Transverse colon (tissue), 4 donors: ENCODE data around the gene TTC31. TPM values are rescaled to one million over a fixed set of nuclear protein-coding genes. Genes with fewer than 3 reads are reported as not detected.
"Not testable (repeated sequence)": the region's sequence is repeated elsewhere in the genome, so short reads cannot be mapped to it uniquely, and the experiment has no call there.

Experiments
- DNase-seq: peaks from one replicate; pipeline ENCODE4 v3.0.0-alpha.2; 2019
- H3K27ac ChIP-seq, 4 donors: fragments of 200-600 bp; sonication (generic); 2 replicates each; pipeline ENCODE4 v1.5.1; 2016 to 2018; ENCODE audit warnings: inconsistent platforms in 4 of 4
- H3K27me3 ChIP-seq: fragments of 200-600 bp; sonication (generic); 2 replicates; pipeline ENCODE4 v1.5.1; 2017; ENCODE audit warnings: inconsistent platforms
- H3K36me3 ChIP-seq, 4 donors: fragments of 200-600 bp; sonication (generic); 2 replicates each; pipeline ENCODE4 v1.5.1; 2017 to 2019; ENCODE audit warnings: inconsistent platforms in 4 of 4
- H3K4me1 ChIP-seq, 4 donors: fragments of 200-600 bp; sonication (generic); 2 replicates each; pipeline ENCODE4 v1.5.1; 2017 to 2020; ENCODE audit warnings: inconsistent platforms in 4 of 4
- H3K4me3 ChIP-seq, 4 donors: fragments of 200-600 bp; sonication (generic); 1 replicate in 1 of 4; 2 replicates in 3 of 4; pipeline versions ENCODE4 v1.5.1 to v1.6.1; 2017 to 2019; ENCODE audit warnings: inconsistent platforms in 4 of 4
- H3K9me3 ChIP-seq, 2 donors: fragments of 200-600 bp; sonication (generic); 2 replicates each; pipeline ENCODE4 v1.5.1; 2017 to 2019; ENCODE audit warnings: inconsistent platforms in 2 of 2
- EP300 ChIP-seq: sonication (generic); formaldehyde crosslinking; IDR thresholded peaks from one replicate; pipeline ENCODE4 v1.6.1; 2017; ENCODE audit warnings: antibody characterized with exemption, low read depth
- POLR2A ChIP-seq: fragments of 450-650 bp; IDR thresholded peaks from one replicate; pipeline ENCODE4 v1.6.1; 2016; ENCODE audit warnings: antibody characterized with exemption, mild to moderate bottlenecking, moderate library complexity
- POLR2AphosphoS5 ChIP-seq, 3 donors: sonication (generic); formaldehyde crosslinking; IDR thresholded peaks; one replicate each; pipeline ENCODE4 v1.6.1; 2016; ENCODE audit warnings: antibody characterized with exemption in 3 of 3
- WGBS, 2 donors: methylation state at CpG; one replicate each; pipeline ENCODE4 v1.1.5; 2018; ENCODE audit warnings: low coverage in 1 of 2; 5-methylcytosine and 5-hydroxymethylcytosine counted together
- in situ Hi-C, 4 donors: fragments of 200-750 bp; cut with MboI; loops; one replicate each; pipeline versions ENCODE4 v1.15.0 to v1.15.1; 2017; ENCODE audit warnings: low sequenced_read_pairs in 3 of 4, low pct_ligation_motif_present in 1 of 4, low pct_unique_long_range_greater_than_20kb in 1 of 4
- intact Hi-C: fragments of 100-400 bp; cut with DNase I; formaldehyde crosslinking; loops from one replicate; pipeline ENCODE4 v1.15.1; 2023; ENCODE audit warnings: low total_unique reads
- total RNA-seq, 4 donors: library from RNA; depleted of rRNA; stranded (reverse); fragments of >200 nt; gene quantifications; one replicate each; pipeline ENCODE4 v1.1.0, GENCODE V29; 2016
- TF ChIP-seq, protein P1 (sequence below), 5 experiments: fragments of 200-600 bp in 3 of 5; fragments of 450-650 bp in 2 of 5; sonication (generic) in 3 of 5; IDR thresholded peaks; 1 replicate in 2 of 5; 2 replicates in 3 of 5; pipeline ENCODE4 v1.5.1; 2016 to 2017; ENCODE audit warnings: antibody characterized with exemption in 5 of 5, inconsistent platforms in 3 of 5, mild to moderate bottlenecking in 2 of 5, moderate library complexity in 1 of 5

Gene TTC31
- total RNA-seq, 4 donors from 2014 or later: 16.9 to 36.0 (median 32.0) TPM

DNA sequence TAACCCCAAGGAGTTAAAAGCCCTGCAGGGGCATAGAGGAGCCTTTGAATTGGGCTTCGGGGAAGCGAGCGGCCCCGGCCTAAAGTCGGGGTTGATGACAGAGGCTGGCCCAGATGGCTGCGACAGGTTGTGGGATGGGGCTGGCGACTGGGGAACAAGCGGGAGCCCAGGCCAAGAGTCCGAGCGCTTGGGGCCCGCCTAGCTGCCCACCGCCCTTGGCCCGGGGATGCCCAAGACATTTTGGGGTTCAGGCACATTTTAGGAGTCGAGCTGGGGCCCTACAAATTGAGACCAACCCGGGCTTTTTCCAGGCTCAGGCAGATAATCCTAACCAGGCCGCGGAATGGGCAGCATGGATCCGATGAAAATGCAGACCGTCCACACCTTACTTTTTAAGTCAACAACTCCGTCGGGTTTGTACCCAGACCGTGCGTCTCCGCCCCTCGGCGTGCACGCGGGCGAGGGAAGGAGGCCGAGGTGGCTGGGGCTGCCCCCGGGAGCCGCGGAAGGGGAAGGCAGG, 41.7 kb upstream of the TTC31 start:
- Histone ChIP-seq H3K4me3 (peak overlapping the region; percentile 20 to 58 (median 46)), H3K4me1 (peaks cover 11 to 52% (median 16%) of the 10 kb centered on the region in 4 donors), H3K27ac (peak overlapping the region; percentile 88 to 93 (median 91)), H3K36me3 (no peaks in the 10 kb centered on the region), H3K27me3 (peaks cover 9% of the 10 kb centered on the region), H3K9me3 (no peaks in the 10 kb centered on the region)
- in situ Hi-C loops: no loop called here
- no peak for DNase-seq
- 44% methylated on average over 33 of the region's 33 CpGs; no CpG with 5 or more reads in 1 of the 2 donors for WGBS, 2 donors
- TF ChIP-seq POLR2AphosphoS5 (IDR thresholded peaks at IDR 0.05) (no peak), POLR2A (no peak), EP300 (no peak)
- TF ChIP-seq, protein P1, sequence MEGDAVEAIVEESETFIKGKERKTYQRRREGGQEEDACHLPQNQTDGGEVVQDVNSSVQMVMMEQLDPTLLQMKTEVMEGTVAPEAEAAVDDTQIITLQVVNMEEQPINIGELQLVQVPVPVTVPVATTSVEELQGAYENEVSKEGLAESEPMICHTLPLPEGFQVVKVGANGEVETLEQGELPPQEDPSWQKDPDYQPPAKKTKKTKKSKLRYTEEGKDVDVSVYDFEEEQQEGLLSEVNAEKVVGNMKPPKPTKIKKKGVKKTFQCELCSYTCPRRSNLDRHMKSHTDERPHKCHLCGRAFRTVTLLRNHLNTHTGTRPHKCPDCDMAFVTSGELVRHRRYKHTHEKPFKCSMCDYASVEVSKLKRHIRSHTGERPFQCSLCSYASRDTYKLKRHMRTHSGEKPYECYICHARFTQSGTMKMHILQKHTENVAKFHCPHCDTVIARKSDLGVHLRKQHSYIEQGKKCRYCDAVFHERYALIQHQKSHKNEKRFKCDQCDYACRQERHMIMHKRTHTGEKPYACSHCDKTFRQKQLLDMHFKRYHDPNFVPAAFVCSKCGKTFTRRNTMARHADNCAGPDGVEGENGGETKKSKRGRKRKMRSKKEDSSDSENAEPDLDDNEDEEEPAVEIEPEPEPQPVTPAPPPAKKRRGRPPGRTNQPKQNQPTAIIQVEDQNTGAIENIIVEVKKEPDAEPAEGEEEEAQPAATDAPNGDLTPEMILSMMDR (IDR thresholded peaks at IDR 0.05): no peak
- intact Hi-C loops: no loop called here

DNA sequence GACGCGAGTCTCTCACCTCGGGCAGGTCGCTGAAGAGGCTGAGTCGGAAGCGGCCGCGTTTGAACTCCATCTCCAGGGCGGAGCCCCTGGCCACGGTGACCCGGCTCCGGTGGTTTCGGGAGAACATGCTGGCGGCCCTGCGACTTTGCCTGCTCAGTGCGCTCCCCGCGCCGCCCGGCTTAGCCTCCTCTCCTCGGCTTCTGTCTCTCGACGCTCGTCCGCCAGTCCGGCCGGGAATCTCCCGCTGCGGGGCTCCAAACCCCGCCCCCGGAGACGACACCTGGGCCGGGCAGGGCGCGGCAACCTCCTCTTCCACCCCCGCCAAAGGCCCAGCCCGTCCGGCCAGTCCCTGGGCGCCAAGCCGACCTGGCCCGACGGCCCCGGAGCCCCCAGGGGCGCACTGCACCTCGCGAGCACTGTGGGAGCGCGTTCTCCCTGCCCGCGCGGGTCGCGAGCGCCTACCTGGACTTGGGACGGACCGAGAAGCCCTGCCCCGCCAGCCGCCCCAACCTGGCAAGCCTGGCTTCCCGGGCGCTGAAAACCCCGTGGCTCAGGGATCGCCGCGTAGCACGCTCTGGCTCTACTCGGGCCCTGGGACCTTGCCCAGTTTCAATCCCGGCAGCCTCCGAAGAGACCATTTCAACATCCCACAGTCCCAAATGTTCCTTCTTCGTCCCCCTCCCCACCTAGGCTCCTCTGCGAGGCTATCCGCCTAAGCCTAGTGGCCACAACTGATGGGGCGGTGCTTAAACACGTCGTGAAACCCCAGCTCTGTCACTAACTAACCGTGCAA, 41.0 kb upstream of the TTC31 start, which contains the start of gene RTKN:
Gene RTKN, minus strand, starts transcription at position 248 of the 793 bp plus-strand sequence. Its CDS starts 121 bp downstream, at position 127.
- Histone ChIP-seq H3K36me3 (no peaks in the 10 kb centered on the region), H3K4me1 (peaks cover 11 to 52% (median 16%) of the 10 kb centered on the region in 4 donors), H3K27ac (peak within 1 kb of the TSS; percentile 88 to 93 (median 91)), H3K27me3 (peaks cover 9% of the 10 kb centered on the region), H3K4me3 (peak within 1 kb of the TSS; percentile 20 to 58 (median 46)), H3K9me3 (no peaks in the 10 kb centered on the region)
- WGBS, 2 donors: 11 to 19% methylated on average over 5 to 47 of the region's 75 CpGs
- intact Hi-C loops: no loop called here
- no peak for TF ChIP-seq EP300
- TF ChIP-seq POLR2AphosphoS5 (IDR thresholded peaks at IDR 0.05): peak; percentile 68 to 94 (median 89)
- peak; percentile 89 for TF ChIP-seq POLR2A
- TF ChIP-seq, protein P1 (IDR thresholded peaks at IDR 0.05): peak in 2 of 5 experiments; percentile 34 to 65
- peak; percentile 84 for DNase-seq
- in situ Hi-C loops: no loop called here

DNA sequence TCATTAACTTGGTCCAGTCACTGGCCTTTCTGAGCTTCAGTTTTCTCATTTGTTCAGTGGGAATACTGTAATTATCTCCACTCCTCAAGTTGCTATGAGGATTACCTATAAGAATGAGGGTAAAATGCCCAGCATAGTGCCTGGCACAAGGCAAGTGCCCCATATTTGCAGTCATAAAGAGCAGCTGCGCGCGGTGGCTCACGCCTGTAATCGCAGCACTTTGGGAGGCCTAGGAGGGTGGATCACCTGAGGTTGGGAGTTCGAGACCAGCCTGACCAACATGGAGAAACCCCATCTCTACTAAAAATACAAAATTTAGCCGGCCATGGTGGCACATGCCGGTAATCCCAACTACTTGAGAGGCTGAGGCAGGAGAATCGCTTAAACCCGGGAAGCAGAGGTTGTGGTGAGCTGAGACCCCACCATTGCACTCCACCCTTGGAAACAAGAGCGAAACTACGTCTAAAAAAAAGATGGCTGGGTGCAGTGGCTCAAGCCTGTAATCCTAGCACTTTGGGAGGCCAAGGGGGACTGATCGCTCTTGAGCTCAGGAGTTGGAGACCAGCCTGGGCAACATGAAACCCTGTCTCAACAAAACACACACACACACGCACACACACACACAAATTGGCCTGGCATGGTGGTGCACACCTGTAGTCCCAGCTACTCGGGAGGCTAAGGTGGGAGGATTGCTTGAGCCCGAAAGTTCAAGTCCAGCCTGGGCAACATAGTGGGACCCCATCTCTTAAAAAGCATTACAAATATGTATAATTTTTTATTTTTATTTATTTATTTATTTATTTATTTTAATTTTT, 40.2 kb upstream of the TTC31 start:
- DNase-seq, intact Hi-C loops: not testable (repeated sequence)

DNA sequence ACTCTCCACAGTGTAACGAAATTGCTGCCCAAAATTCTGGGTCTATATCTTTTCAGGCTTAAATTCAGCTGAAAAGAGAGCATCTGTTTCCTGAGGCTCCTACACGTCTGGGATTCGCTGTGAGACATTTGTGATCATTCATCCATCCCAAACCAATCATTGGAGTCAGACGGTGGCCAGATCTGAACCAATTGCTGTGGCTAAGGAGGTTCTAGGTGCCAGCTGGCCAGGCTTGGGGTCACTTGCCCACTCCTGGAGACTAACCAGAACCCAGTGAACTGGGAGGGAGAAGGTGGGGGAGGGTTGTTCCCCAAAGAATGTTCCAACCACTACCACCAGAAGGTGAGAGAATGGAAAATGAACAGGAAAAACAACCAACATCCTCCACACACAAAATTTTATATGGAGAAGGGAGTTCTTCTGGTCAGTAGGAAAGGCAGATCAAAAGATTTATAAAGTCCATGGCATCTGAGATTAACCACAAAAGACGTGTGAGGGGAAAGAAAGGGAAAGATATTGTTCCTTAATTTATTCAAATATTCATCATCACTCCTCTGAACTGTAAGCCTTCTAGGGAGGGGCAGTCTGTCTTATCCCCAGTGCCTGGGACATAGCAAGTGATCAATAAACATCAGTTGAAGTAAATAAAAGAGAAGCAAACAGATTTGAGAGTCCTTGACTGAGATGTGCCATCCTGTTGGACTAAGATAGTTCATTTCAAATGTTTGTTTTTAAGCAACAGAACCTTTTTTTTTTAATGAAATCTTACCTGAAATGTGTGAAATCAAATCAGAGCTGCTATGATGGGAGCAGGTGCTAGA, 38.2 kb upstream of the TTC31 start:
- TF ChIP-seq, protein P1 (IDR thresholded peaks at IDR 0.05): no peak
- no peak for TF ChIP-seq POLR2AphosphoS5 (IDR thresholded peaks at IDR 0.05)
- no peak for TF ChIP-seq EP300
- TF ChIP-seq POLR2A: no peak
- WGBS, 2 donors: 33 to 46% methylated on average over 4 to 5 of the region's 5 CpGs
- no peaks in the 10 kb centered on the region for H3K36me3 ChIP-seq
- H3K4me3 ChIP-seq: no peak overlapping the region
- H3K27me3 ChIP-seq: peaks cover 9% of the 10 kb centered on the region
- in situ Hi-C loops (no loop called here), intact Hi-C loops (no loop called here)
- H3K4me1 ChIP-seq: peaks cover 4 to 33% (median 8%) of the 10 kb centered on the region in 4 donors
- no peak for DNase-seq
- H3K9me3 ChIP-seq: no peaks in the 10 kb centered on the region
- H3K27ac ChIP-seq: no peak overlapping the region

More for the DNA sequence above, 40.2 kb upstream of the TTC31 start:
- H3K4me3 ChIP-seq: peak overlapping the region in 3 of 4 donors; percentile 43 to 58 (median 49)
- in situ Hi-C loops, H3K9me3 ChIP-seq, H3K27me3 ChIP-seq, H3K36me3 ChIP-seq: not testable (repeated sequence)
- WGBS, 2 donors: 75 to 76% methylated on average over 3 to 16 of the region's 16 CpGs
- peak overlapping the region; percentile 88 to 93 (median 91) for H3K27ac ChIP-seq
- H3K4me1 ChIP-seq: peaks cover 11 to 46% (median 16%) of the 10 kb centered on the region in 4 donors
